ENCODE results near the gene PHACTR2.

The PHACTR2 gene

DNA sequence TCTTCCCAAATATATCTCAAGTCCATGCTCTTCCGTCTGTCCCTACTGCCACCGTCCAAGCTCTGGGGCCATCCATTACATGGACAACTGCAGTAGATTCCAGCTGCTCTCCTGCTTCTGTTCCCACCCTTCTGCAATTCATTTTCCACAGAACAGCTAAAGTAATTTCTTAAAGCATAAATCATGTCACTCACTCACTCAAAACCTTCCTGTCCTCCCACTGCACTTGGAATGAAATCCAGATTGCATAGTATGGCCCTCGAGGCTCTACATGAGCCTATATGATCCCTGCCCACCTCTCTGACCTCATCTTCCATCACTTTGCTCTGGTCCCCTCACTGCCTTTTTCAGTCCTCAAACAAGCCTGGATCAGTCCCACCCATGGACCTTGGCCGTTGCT, 10.9 kb downstream of the PHACTR2 start:
- H4K20me1 ChIP-seq (ENCODE audit: insufficient read depth, low read length): no peaks in the 10 kb centered on the region
- H3K79me2 ChIP-seq (ENCODE audit: insufficient read depth, low read length): no peaks in the 10 kb centered on the region

DNA sequence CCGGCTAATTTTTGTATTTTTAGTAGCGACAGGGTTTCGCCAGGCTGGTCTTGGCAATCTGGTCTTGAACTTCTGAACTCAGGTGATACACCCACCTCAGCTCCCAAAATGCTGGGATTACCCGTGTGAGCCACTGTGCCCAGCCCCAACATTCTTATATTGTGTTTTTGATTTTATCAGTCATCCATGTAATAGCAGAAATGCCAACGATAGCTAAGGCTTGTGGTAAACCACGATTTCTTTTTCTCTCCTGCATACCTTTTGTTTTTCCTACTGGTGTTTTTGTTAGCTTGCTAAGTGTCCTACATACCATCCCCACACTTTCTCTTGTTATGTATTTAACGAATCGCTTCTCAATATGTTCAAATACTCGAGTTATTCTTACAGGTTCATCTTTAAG, 12.1 kb downstream of the PHACTR2 start:
- Histone ChIP-seq H3K9ac (ENCODE audit: low read depth, low read length) (no peak overlapping the region), H2AFZ (ENCODE audit: low read depth, low read length) (no peak overlapping the region), H3K4me2 (ENCODE audit: insufficient read depth, low read length) (no peak overlapping the region), H3K36me3 (ENCODE audit: insufficient read depth, low read length) (no peaks in the 10 kb centered on the region), H3K79me2 (ENCODE audit: insufficient read depth, low read length) (no peaks in the 10 kb centered on the region), H4K20me1 (ENCODE audit: insufficient read depth, low read length) (no peaks in the 10 kb centered on the region), H3K4me3 (ENCODE audit: low read depth in 1 of 2, low read length in 2 of 2) (no peak overlapping the region), H3K27me3 (ENCODE audit: insufficient read depth, low read length, poor library complexity) (peaks cover 3% of the 10 kb centered on the region), H3K27ac (ENCODE audit: low read length) (no peak overlapping the region), H3K9me3 (ENCODE audit: insufficient read depth, low read length, severe bottlenecking) (no peaks in the 10 kb centered on the region), H3K4me1 (ENCODE audit: insufficient read depth, low read length) (no peaks in the 10 kb centered on the region)
- no peak for DNase-seq
- no peak for TF ChIP-seq EZH2 (IDR thresholded peaks at IDR 0.05; ENCODE audit: borderline replicate concordance, low read depth, low read length, severe bottlenecking)
- TF ChIP-seq, protein P1, sequence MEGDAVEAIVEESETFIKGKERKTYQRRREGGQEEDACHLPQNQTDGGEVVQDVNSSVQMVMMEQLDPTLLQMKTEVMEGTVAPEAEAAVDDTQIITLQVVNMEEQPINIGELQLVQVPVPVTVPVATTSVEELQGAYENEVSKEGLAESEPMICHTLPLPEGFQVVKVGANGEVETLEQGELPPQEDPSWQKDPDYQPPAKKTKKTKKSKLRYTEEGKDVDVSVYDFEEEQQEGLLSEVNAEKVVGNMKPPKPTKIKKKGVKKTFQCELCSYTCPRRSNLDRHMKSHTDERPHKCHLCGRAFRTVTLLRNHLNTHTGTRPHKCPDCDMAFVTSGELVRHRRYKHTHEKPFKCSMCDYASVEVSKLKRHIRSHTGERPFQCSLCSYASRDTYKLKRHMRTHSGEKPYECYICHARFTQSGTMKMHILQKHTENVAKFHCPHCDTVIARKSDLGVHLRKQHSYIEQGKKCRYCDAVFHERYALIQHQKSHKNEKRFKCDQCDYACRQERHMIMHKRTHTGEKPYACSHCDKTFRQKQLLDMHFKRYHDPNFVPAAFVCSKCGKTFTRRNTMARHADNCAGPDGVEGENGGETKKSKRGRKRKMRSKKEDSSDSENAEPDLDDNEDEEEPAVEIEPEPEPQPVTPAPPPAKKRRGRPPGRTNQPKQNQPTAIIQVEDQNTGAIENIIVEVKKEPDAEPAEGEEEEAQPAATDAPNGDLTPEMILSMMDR (IDR thresholded peaks at IDR 0.05; ENCODE audit: borderline replicate concordance, extremely low read depth, low read length, poor library complexity, severe bottlenecking): no peak
- ATAC-seq (ENCODE audit: insufficient read depth, low read depth): no peak

More for the DNA sequence above, 10.9 kb downstream of the PHACTR2 start:
- H3K4me2 ChIP-seq (ENCODE audit: insufficient read depth, low read length): no peak overlapping the region
- no peaks in the 10 kb centered on the region for H3K4me1 ChIP-seq (ENCODE audit: insufficient read depth, low read length)
- no peak overlapping the region for H2AFZ ChIP-seq (ENCODE audit: low read depth, low read length)
- TF ChIP-seq, protein P1 (IDR thresholded peaks at IDR 0.05; ENCODE audit: borderline replicate concordance, extremely low read depth, low read length, poor library complexity, severe bottlenecking): no peak
- no peak for TF ChIP-seq EZH2 (IDR thresholded peaks at IDR 0.05; ENCODE audit: borderline replicate concordance, low read depth, low read length, severe bottlenecking)
- H3K36me3 ChIP-seq (ENCODE audit: insufficient read depth, low read length): no peaks in the 10 kb centered on the region
- ATAC-seq (ENCODE audit: insufficient read depth, low read depth) (no peak), DNase-seq (no peak)
- no peak overlapping the region for H3K9ac ChIP-seq (ENCODE audit: low read depth, low read length)
- peaks cover 3% of the 10 kb centered on the region for H3K27me3 ChIP-seq (ENCODE audit: insufficient read depth, low read length, poor library complexity)
- no peaks in the 10 kb centered on the region for H3K9me3 ChIP-seq (ENCODE audit: insufficient read depth, low read length, severe bottlenecking)
- H3K27ac ChIP-seq (ENCODE audit: low read length): no peak overlapping the region
- H3K4me3 ChIP-seq (ENCODE audit: low read depth in 1 of 2, low read length in 2 of 2): no peak overlapping the region

DNA sequence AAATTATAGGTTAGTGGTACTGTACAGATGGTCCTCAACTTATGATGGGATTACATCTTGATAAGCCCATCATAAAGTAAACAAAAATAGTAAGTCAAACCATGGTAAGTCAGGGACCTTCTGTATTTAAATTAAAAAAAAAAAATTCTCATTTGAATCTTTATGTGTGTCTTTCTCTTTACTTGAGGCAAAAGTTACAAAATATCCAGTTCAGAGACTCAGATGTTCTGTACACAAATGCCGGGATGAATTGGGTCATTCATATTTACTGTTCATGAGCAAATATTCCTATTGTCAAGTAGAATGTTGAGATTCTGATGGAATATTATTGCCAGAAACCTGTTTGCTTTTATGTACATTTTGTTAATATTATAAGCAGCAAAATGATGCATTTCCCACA, 13.4 kb downstream of the PHACTR2 start:
- TF ChIP-seq, protein P1 (IDR thresholded peaks at IDR 0.05; ENCODE audit: borderline replicate concordance, extremely low read depth, low read length, poor library complexity, severe bottlenecking): no peak
- TF ChIP-seq EZH2 (IDR thresholded peaks at IDR 0.05; ENCODE audit: borderline replicate concordance, low read depth, low read length, severe bottlenecking): no peak
- Histone ChIP-seq H3K9me3 (ENCODE audit: insufficient read depth, low read length, severe bottlenecking) (no peaks in the 10 kb centered on the region), H3K9ac (ENCODE audit: low read depth, low read length) (no peak overlapping the region), H2AFZ (ENCODE audit: low read depth, low read length) (no peak overlapping the region), H3K4me1 (ENCODE audit: insufficient read depth, low read length) (no peaks in the 10 kb centered on the region), H3K27ac (ENCODE audit: low read length) (no peak overlapping the region), H3K27me3 (ENCODE audit: insufficient read depth, low read length, poor library complexity) (peaks cover 3% of the 10 kb centered on the region), H4K20me1 (ENCODE audit: insufficient read depth, low read length) (no peaks in the 10 kb centered on the region), H3K36me3 (ENCODE audit: insufficient read depth, low read length) (no peaks in the 10 kb centered on the region), H3K4me2 (ENCODE audit: insufficient read depth, low read length) (no peak overlapping the region), H3K4me3 (ENCODE audit: low read depth in 1 of 2, low read length in 2 of 2) (no peak overlapping the region), H3K79me2 (ENCODE audit: insufficient read depth, low read length) (no peaks in the 10 kb centered on the region)
- no peak for ATAC-seq (ENCODE audit: insufficient read depth, low read depth)
- DNase-seq: no peak
